ENCODE measurements around the gene RBM33. TPM values are rescaled to one million over a fixed set of nuclear protein-coding genes. Genes with fewer than 3 reads are reported as not detected.

RBM33 gene
- total and polyA plus RNA-seq, 2 of the 4 experiments (the other 2 are of a cell fraction), result 7.3 to 10.8 TPM

DNA sequence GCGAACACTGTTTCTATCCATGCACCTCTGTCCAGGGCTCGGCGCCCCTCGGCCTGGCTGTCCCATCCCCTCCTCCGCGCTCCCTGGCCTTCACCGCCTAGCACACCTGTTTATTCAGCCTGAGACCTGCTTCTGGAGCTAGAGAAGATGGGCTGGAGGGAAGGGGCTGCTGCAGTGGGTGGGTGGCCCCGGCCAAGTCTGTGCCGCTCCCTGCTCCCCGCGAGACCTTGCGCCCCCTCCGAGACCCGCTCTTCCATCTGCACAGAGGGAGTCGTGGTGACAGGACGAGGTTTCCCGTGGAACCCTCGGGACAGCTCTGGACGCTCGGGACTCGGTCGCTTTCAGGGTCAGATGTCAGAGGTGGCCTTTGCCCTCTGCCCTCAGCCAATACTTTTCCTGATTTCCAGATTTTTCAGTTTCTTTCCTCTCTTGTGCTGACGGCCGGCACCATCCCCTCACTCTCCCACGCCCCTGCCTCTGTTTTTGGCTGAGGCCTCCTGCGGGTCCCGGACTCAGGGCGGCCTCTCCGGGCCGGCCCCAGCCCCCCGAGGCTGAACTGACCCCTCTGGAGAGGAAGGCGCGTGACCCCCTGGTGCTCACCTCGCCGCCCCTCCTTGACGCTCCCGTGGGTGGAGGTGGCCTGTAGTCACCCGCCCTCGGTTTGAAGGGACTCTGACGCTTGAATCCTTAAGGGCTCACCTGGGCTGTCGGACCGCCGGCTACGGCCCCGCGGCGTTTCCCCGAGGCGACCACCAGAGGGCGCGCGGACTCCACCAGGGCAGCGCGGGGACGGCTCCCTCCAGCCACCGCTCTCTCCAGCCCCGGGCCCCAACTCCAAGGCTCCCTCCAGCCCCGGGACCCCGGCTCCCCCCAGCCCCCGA lies 152.2 kb downstream of the RBM33 start:
- H4K91ac ChIP-seq (ENCODE audit: insufficient read depth, low read depth, low read length), result no peak overlapping the region
- H4K8ac ChIP-seq (ENCODE audit: low read depth in 2 of 2, low read length in 2 of 2), result no peak overlapping the region
- no peaks in the 10 kb centered on the region for H3K9me3 ChIP-seq (ENCODE audit: control insufficient read depth, insufficient read depth, low read length)
- H3K4me1 ChIP-seq (ENCODE audit: control insufficient read depth, insufficient read depth, low read length), result peaks cover 2% of the 10 kb centered on the region; the same call in 1 of the 2 replicates
- no peak overlapping the region for H3K27ac ChIP-seq (ENCODE audit: insufficient read depth, low read length)
- no peak overlapping the region for H3K14ac ChIP-seq (replicated peaks; ENCODE audit: low read depth, low read length)
- in situ Hi-C loops (cut with MboI; ENCODE audit: low sequenced_read_pairs) (no loop called here), dilution Hi-C loops (cut with HindIII; ENCODE audit: low sequenced_read_pairs, unreplicated experiment) (no loop called here), intact Hi-C loops (cut with micrococcal nuclease) (loop anchor here (1.0 to 10.0 kb wide), 5 partner anchors 856 to 1338 kb away; partner anchors contain the start of gene UBE3C)
- WGBS, 2 experiments (ENCODE audit: extremely low coverage in 2 of 2, insufficient read length in 1 of 2), result 18% methylated on average over 37 of the region's 60 CpGs; no CpG with 5 or more reads in 1 of the 2 experiments
- ChIA-PET POLR2A (ENCODE audit: unreplicated experiment) (no interaction called here), CTCF (no interaction called here)
- no peaks in the 10 kb centered on the region for H4K20me1 ChIP-seq (ENCODE audit: insufficient read depth, low read length)
- no peaks in the 10 kb centered on the region for H3K36me3 ChIP-seq (ENCODE audit: control insufficient read depth, insufficient read depth, low read length)
- peak overlapping the region; percentile 23 for H2AK9ac ChIP-seq (replicated peaks; ENCODE audit: low read depth, low read length, poor library complexity)
- no peak overlapping the region for H2AK5ac ChIP-seq (ENCODE audit: low read depth, low read length)
- H3K9ac ChIP-seq (ENCODE audit: low read depth, low read length), result no peak overlapping the region
- no peak overlapping the region for H3K56ac ChIP-seq (ENCODE audit: extremely low read depth, insufficient read depth, low read length)
- no peak overlapping the region for H2BK20ac ChIP-seq (ENCODE audit: low read depth, low read length)
- ATAC-seq (ENCODE audit: low read depth) (peak; percentile 96), DNase-seq (no peak)
- TF ChIP-seq RAD21 (IDR thresholded peaks at IDR 0.05; ENCODE audit: low read length), result peak; percentile 89
- no peak for TF ChIP-seq RFX5 (IDR thresholded peaks at IDR 0.05; ENCODE audit: low read depth, low read length)
- TF ChIP-seq, protein P1, sequence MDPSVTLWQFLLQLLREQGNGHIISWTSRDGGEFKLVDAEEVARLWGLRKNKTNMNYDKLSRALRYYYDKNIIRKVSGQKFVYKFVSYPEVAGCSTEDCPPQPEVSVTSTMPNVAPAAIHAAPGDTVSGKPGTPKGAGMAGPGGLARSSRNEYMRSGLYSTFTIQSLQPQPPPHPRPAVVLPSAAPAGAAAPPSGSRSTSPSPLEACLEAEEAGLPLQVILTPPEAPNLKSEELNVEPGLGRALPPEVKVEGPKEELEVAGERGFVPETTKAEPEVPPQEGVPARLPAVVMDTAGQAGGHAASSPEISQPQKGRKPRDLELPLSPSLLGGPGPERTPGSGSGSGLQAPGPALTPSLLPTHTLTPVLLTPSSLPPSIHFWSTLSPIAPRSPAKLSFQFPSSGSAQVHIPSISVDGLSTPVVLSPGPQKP (IDR thresholded peaks at IDR 0.05; ENCODE audit: borderline replicate concordance, low read depth, low read length), result no peak
- no peak for TF ChIP-seq FOS (IDR thresholded peaks at IDR 0.05; ENCODE audit: low read depth, low read length)
- TF ChIP-seq SMC3 (IDR thresholded peaks at IDR 0.05; ENCODE audit: low read depth, low read length), result peak; percentile 83
- TF ChIP-seq, protein P2, sequence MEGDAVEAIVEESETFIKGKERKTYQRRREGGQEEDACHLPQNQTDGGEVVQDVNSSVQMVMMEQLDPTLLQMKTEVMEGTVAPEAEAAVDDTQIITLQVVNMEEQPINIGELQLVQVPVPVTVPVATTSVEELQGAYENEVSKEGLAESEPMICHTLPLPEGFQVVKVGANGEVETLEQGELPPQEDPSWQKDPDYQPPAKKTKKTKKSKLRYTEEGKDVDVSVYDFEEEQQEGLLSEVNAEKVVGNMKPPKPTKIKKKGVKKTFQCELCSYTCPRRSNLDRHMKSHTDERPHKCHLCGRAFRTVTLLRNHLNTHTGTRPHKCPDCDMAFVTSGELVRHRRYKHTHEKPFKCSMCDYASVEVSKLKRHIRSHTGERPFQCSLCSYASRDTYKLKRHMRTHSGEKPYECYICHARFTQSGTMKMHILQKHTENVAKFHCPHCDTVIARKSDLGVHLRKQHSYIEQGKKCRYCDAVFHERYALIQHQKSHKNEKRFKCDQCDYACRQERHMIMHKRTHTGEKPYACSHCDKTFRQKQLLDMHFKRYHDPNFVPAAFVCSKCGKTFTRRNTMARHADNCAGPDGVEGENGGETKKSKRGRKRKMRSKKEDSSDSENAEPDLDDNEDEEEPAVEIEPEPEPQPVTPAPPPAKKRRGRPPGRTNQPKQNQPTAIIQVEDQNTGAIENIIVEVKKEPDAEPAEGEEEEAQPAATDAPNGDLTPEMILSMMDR (conservative IDR thresholded peaks at IDR 0.05; ENCODE audit: low read depth, low read length), result peak; percentile 85
- TF ChIP-seq MAFK (IDR thresholded peaks at IDR 0.05; ENCODE audit: low read depth, low read length), result no peak
- no peak for TF ChIP-seq MAZ (IDR thresholded peaks at IDR 0.05; ENCODE audit: borderline replicate concordance, low read depth, low read length)
- no peak overlapping the region for H3K4me3 ChIP-seq (ENCODE audit: insufficient read depth, low read depth, low read length)
- H3K79me1 ChIP-seq (ENCODE audit: low read depth in 1 of 2, low read length in 2 of 2), result no peaks in the 10 kb centered on the region
- H2BK120ac ChIP-seq (ENCODE audit: low read depth, low read length), result no peak overlapping the region
- no peak overlapping the region for H2BK5ac ChIP-seq (ENCODE audit: low read depth, low read length, poor library complexity, severe bottlenecking)
- peak overlapping the region; percentile 93 for H3K4me2 ChIP-seq (ENCODE audit: low read depth, low read length)
- H3K4ac ChIP-seq (ENCODE audit: low read depth, low read length), result no peak overlapping the region
- peak overlapping the region; percentile 86 for H2AFZ ChIP-seq (replicated peaks; ENCODE audit: low read length, poor library complexity)
- peaks cover 4% of the 10 kb centered on the region; the same call in 1 of the 2 replicates for H3K9me1 ChIP-seq (ENCODE audit: insufficient read depth, low read length)
- no peak overlapping the region for H3K18ac ChIP-seq (ENCODE audit: low read depth, low read length)
- no TSS peak for BruUV-seq (replicated peaks)
- no peak overlapping the region for H3K23ac ChIP-seq (ENCODE audit: low read depth, low read length)
- no peak overlapping the region for H2BK15ac ChIP-seq (ENCODE audit: low read depth, low read length)
- no peak overlapping the region for H4K5ac ChIP-seq (ENCODE audit: low read depth, low read length)
- peaks cover 36% of the 10 kb centered on the region for H3K27me3 ChIP-seq (ENCODE audit: control insufficient read depth, insufficient read depth, low read length)
